ENCODE results near the gene NOD1. TPM values are rescaled to one million over a fixed set of nuclear protein-coding genes. Genes with fewer than 3 reads are reported as not detected.

Gene NOD1
- total and polyA plus RNA-seq, 8 donors = 2.3 to 18.3 (median 5.5) TPM

DNA sequence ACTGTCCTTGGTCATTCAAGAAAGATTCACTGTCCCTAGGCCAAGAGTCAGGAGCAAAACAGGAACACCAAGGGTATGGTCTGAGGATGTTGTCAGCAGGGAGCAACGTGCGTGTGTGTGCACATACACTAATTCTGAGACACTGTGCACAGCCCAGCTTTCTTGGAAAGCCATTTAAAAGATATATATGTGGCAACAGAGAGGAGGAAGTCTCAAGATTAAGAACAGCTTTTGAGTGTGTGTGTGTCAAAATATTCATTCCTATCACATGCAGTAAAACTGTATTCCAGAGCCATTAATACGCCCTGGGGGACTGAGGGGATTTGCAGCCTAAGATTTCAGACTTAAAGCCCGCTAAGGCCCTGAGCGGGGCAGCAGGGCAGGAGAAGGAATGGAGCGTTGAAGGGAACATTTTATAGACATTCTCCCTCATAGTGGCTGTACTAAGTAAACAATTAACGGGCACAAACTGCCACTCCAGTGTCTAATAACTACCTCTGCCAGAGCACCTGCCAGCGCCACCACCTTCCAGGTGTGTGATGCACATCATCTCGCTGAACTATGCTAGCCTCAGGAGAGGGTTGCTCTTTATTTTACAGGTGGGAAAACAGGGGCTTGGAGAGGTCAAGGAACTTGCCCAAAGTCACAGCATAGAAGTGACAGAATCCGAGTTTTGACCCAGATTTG is 2.0 kb downstream of the NOD1 start:
- H3K4me3 ChIP-seq = peak overlapping the region in 1 of 4 donors; percentile 61
- H3K36me3 ChIP-seq = no peaks in the 10 kb centered on the region
- no peaks in the 10 kb centered on the region for H3K27me3 ChIP-seq
- WGBS, 5 donors = 61 to 71% (median 66%) methylated on average over 10 of the region's 10 CpGs
- H3K27ac ChIP-seq = peak overlapping the region in 3 of 5 donors; percentile 14 to 91 (median 88)
- no peaks in the 10 kb centered on the region for H3K9me3 ChIP-seq
- peak in 1 of 2 donors; percentile 25 for DNase-seq
- intact Hi-C loops (cut with DNase I; ENCODE audit: low total_unique reads) = no loop called here
- peaks cover 39 to 77% (median 65%) of the 10 kb centered on the region in 4 donors for H3K4me1 ChIP-seq
- no peak for TF ChIP-seq EP300 (IDR thresholded peaks at IDR 0.05)
- no peak for TF ChIP-seq POLR2AphosphoS5 (IDR thresholded peaks at IDR 0.05)

- intact Hi-C loops (cut with DNase I; ENCODE audit: low total_unique reads) = no loop called here
- 23 to 52% (median 29%) methylated on average over 6 of the region's 6 CpGs for WGBS, 5 donors
These were observed 3.0 kb downstream of the NOD1 start for GRCh38 chr7:30475580-30475979.

DNA sequence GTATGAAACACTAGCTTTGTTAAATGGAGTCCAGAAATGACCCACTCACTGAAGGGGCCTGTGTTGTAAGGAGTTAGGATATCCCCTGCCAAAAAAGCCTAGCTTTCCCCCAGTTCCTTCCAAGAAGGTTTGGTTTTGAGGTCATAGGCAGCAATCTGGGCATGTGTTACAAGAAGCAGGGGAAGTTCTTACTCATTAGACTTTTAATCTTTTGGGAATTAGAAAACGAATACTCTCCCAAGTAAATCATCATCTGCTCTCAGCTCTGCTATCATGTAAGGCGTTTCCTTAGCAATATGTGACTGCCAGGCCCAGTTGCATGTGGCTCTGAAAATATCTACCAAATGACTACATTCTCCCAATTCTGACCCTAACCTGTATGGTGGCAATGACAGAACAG is 3.7 kb downstream of the NOD1 start:
- H3K27me3 ChIP-seq = no peaks in the 10 kb centered on the region
- no peaks in the 10 kb centered on the region for H3K36me3 ChIP-seq
- H3K4me1 ChIP-seq = peaks cover 56 to 94% (median 82%) of the 10 kb centered on the region in 4 donors
- H3K9me3 ChIP-seq = no peaks in the 10 kb centered on the region
- TF ChIP-seq POLR2A (IDR thresholded peaks at IDR 0.05) (no peak), POLR2AphosphoS5 (IDR thresholded peaks at IDR 0.05) (peak in 2 of 3 donors; percentile 29 to 77), EP300 (IDR thresholded peaks at IDR 0.05) (no peak)
- TF ChIP-seq, protein P1, sequence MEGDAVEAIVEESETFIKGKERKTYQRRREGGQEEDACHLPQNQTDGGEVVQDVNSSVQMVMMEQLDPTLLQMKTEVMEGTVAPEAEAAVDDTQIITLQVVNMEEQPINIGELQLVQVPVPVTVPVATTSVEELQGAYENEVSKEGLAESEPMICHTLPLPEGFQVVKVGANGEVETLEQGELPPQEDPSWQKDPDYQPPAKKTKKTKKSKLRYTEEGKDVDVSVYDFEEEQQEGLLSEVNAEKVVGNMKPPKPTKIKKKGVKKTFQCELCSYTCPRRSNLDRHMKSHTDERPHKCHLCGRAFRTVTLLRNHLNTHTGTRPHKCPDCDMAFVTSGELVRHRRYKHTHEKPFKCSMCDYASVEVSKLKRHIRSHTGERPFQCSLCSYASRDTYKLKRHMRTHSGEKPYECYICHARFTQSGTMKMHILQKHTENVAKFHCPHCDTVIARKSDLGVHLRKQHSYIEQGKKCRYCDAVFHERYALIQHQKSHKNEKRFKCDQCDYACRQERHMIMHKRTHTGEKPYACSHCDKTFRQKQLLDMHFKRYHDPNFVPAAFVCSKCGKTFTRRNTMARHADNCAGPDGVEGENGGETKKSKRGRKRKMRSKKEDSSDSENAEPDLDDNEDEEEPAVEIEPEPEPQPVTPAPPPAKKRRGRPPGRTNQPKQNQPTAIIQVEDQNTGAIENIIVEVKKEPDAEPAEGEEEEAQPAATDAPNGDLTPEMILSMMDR (IDR thresholded peaks at IDR 0.05) = no peak
- peak in 1 of 2 donors; percentile 61 for DNase-seq
- 46 to 72% (median 71%) methylated on average over 2 of the region's 2 CpGs for WGBS, 5 donors
- peak overlapping the region in 4 of 5 donors; percentile 43 to 91 (median 84) for H3K27ac ChIP-seq
- intact Hi-C loops (cut with DNase I; ENCODE audit: low total_unique reads) = no loop called here
- H3K4me3 ChIP-seq = no peak overlapping the region

More at GRCh38 chr7:30475580-30475979, 3.0 kb downstream of the NOD1 start:
- Histone ChIP-seq H3K9me3 (no peaks in the 10 kb centered on the region), H3K36me3 (no peaks in the 10 kb centered on the region), H3K4me1 (peaks cover 49 to 87% (median 75%) of the 10 kb centered on the region in 4 donors), H3K27me3 (no peaks in the 10 kb centered on the region), H3K27ac (peak overlapping the region in 4 of 5 donors; percentile 24 to 91 (median 84)), H3K4me3 (no peak overlapping the region)
- TF ChIP-seq POLR2AphosphoS5 (IDR thresholded peaks at IDR 0.05) (no peak), POLR2A (IDR thresholded peaks at IDR 0.05) (no peak), EP300 (IDR thresholded peaks at IDR 0.05) (no peak)
- TF ChIP-seq, protein P1 (IDR thresholded peaks at IDR 0.05) = no peak
- DNase-seq = no peak

DNA sequence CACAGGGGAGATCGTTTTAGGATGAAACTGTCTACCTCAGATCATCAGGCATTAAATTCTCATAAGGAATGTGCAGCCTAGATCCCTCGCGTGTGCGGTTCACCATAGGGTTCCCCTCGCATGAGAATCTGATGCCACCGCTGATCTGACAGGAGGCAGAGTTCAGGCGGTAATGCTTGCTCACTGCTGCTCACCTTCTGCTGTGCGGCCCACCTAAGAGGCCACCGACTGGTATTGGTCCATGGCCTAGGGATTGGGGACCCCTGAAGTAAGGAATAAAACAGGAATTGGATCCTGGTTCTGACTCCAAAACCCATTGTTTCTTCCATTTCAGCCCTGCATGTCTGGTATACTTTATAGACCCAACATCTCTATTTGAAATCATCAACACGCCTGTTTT is 4.1 kb downstream of the NOD1 start:
- TF ChIP-seq POLR2A (IDR thresholded peaks at IDR 0.05) (no peak), POLR2AphosphoS5 (IDR thresholded peaks at IDR 0.05) (no peak), EP300 (IDR thresholded peaks at IDR 0.05) (no peak)
- TF ChIP-seq, protein P1 (IDR thresholded peaks at IDR 0.05) = no peak
- Histone ChIP-seq H3K4me3 (no peak overlapping the region), H3K9me3 (no peaks in the 10 kb centered on the region), H3K27me3 (no peaks in the 10 kb centered on the region), H3K36me3 (no peaks in the 10 kb centered on the region), H3K27ac (peak overlapping the region; percentile 2 to 91 (median 80)), H3K4me1 (peaks cover 60 to 95% (median 84%) of the 10 kb centered on the region in 4 donors)
- DNase-seq = no peak
- 93 to 98% (median 96%) methylated on average over 10 of the region's 10 CpGs for WGBS, 5 donors
- intact Hi-C loops (cut with DNase I; ENCODE audit: low total_unique reads) = no loop called here

DNA sequence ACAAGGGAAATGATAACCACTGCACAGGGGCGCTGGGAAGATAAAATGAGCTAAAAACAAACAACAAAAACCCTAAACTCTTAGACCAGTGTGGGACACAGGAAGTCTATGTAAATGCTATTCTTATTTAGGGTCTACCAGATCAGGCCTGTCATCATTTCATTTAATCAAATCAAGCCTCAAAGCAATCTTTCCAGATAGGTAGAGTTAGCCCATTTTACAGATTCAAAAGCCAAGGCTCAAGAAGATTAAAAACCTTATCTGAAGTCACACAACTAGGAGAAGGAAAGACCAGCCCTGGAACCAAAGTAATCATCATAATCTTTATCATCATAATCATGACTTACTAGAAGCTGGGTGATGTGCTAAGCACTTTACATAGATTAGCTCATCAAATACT is 4.7 kb downstream of the NOD1 start:
- H3K4me1 ChIP-seq = peaks cover 66 to 95% (median 81%) of the 10 kb centered on the region in 4 donors
- WGBS, 5 donors = 78 to 98% (median 81%) methylated on average over 1 of the region's 1 CpG
- H3K27ac ChIP-seq = peak overlapping the region in 4 of 5 donors; percentile 43 to 91 (median 84)
- no peak for TF ChIP-seq EP300 (IDR thresholded peaks at IDR 0.05)
- TF ChIP-seq POLR2AphosphoS5 (IDR thresholded peaks at IDR 0.05) = no peak
- no peaks in the 10 kb centered on the region for H3K36me3 ChIP-seq
- no peak overlapping the region for H3K4me3 ChIP-seq
- no peak for DNase-seq
- H3K27me3 ChIP-seq = no peaks in the 10 kb centered on the region
- no peaks in the 10 kb centered on the region for H3K9me3 ChIP-seq
- intact Hi-C loops (cut with DNase I; ENCODE audit: low total_unique reads) = no loop called here
